GM12874 (cell line): ENCODE data around the gene CCDC122.

Source experiments
- CTCF ChIP-seq: IDR thresholded peaks from 2 replicates; pipeline ENCODE4 v1.5.1; 2011; ENCODE audit warnings: low read depth, mild to moderate bottlenecking, control low read depth, low read length, moderate library complexity; ENCODE audit not compliant: insufficient read depth

CCDC122 gene

GRCh38 chr13:43787518-43787891 lies 92.0 kb downstream of the CCDC122 start:
- no peak for TF ChIP-seq CTCF

GRCh38 chr13:43786766-43787517 lies 92.6 kb downstream of the CCDC122 start, which contains the start of gene ENOX1:
Gene ENOX1 (minus strand): TSS chr13:43786972.
- 0 out of 2 replicates have a peak, but pooled peaks have one; percentile 12 for TF ChIP-seq CTCF

GRCh38 chr13:43786472-43786765 lies 93.1 kb downstream of the CCDC122 start:
- no peak for TF ChIP-seq CTCF
